SK-N-SH (cell line): Measurements from ENCODE around the gene MAN2C1.

Source experiments
- CTCF ChIP-seq: fragments of 200-600 bp; sonication (generic); IDR thresholded peaks from 2 replicates; pipeline ENCODE4 v1.6.1; 2017; ENCODE audit warnings: antibody characterized with exemption, mild to moderate bottlenecking, moderate library complexity
- EP300 ChIP-seq, 2 experiments: IDR thresholded peaks; 2 replicates each; pipeline versions ENCODE4 v1.4.0 to v1.6.1; 2012; ENCODE audit warnings: borderline replicate concordance in 1 of 2, low read depth in 1 of 2, low read length in 1 of 2
- FOXM1 ChIP-seq: IDR thresholded peaks from 2 replicates; pipeline ENCODE4 v1.4.0; 2012; ENCODE audit warnings: low read depth, mild to moderate bottlenecking
- PBX3 ChIP-seq: IDR thresholded peaks from 2 replicates; pipeline ENCODE4; 2012
- POLR2AphosphoS5 ChIP-seq: IDR thresholded peaks from 2 replicates; pipeline ENCODE4 v1.6.1; 2012; ENCODE audit warnings: low read depth, low read length
- RAD21 ChIP-seq: IDR thresholded peaks from 2 replicates; pipeline ENCODE4 v1.6.1; 2012; ENCODE audit warnings: mild to moderate bottlenecking, low read length
- SIN3A ChIP-seq: IDR thresholded peaks from 2 replicates; pipeline ENCODE4 v1.6.1; 2012; ENCODE audit warnings: low read depth, mild to moderate bottlenecking, low read length, moderate library complexity, borderline replicate concordance
- TAF1 ChIP-seq: IDR thresholded peaks from 2 replicates; pipeline ENCODE4 v1.6.1; 2012; ENCODE audit warnings: low read depth, mild to moderate bottlenecking, low read length, moderate library complexity, borderline replicate concordance
- USF2 ChIP-seq: fragments of 150-350 bp; IDR thresholded peaks from 2 replicates; pipeline ENCODE4 v1.6.1; 2017; ENCODE audit warnings: antibody characterized with exemption, low read length, low read depth, borderline replicate concordance

- no peak for TF ChIP-seq CTCF
- TF ChIP-seq TAF1: no peak
- no peak for TF ChIP-seq USF2
- no peak for TF ChIP-seq POLR2AphosphoS5
- TF ChIP-seq EP300 (IDR thresholded peaks at IDR 0.05; ENCODE audit: borderline replicate concordance in 1 of 2, low read depth in 1 of 2, low read length in 1 of 2): no peak
- TF ChIP-seq RAD21: no peak
- no peak for TF ChIP-seq SIN3A
- no peak for TF ChIP-seq FOXM1
- TF ChIP-seq PBX3: no peak
Observed at GRCh38 chr15:75325922-75326321, 42.5 kb downstream of the MAN2C1 start.
